ENCODE data around the gene FADS2. TPM values are rescaled to one million over a fixed set of nuclear protein-coding genes. Genes with fewer than 3 reads are reported as not detected.

Gene FADS2
- total and polyA plus RNA-seq, 9 of the 15 experiments (the other 6 are each of a cell fraction or from before 2014, with no cell fraction given) = 2.9 to 42.8 (median 16.2) TPM

GRCh38 chr11:61800331-61801281, 27.5 kb upstream of the FADS2 start (continued):
- no peak for TF ChIP-seq ARID4B (CRISPR knock-in tag; IDR thresholded peaks at IDR 0.05)
- TF ChIP-seq GATA2 (CRISPR knock-in tag; IDR thresholded peaks at IDR 0.05) = peak; percentile 82
- TF ChIP-seq CC2D1A (IDR thresholded peaks at IDR 0.05) = peak; percentile 55; the same call in 1 of the 2 replicates
- TF ChIP-seq EHMT2 (IDR thresholded peaks at IDR 0.05) = peak; percentile 20; the same call in 1 of the 2 replicates
- TF ChIP-seq KDM1A (IDR thresholded peaks at IDR 0.05) = peak; percentile 85 to 88
- TF ChIP-seq USF2 (CRISPR knock-in tag; IDR thresholded peaks at IDR 0.05) = no peak
- TF ChIP-seq NCOA1 (IDR thresholded peaks at IDR 0.05; ENCODE audit: low read depth) = 0 out of 2 replicates have a peak, but pooled peaks have one; percentile 8
- no peak for TF ChIP-seq NFATC3 (IDR thresholded peaks at IDR 0.05)
- TF ChIP-seq DDX20 (tag; IDR thresholded peaks at IDR 0.05; ENCODE audit: low read depth) = no peak
- no peak for TF ChIP-seq DIDO1 (tag; IDR thresholded peaks at IDR 0.05; ENCODE audit: low read depth)
- no peak for TF ChIP-seq ZNF316 (IDR thresholded peaks at IDR 0.05)
- peak; percentile 97 for TF ChIP-seq FOSL1 (tag; conservative IDR thresholded peaks at IDR 0.05)
- no peak for TF ChIP-seq ZFX (CRISPR knock-in tag; IDR thresholded peaks at IDR 0.05)
- TF ChIP-seq NEUROD1 (IDR thresholded peaks at IDR 0.05; ENCODE audit: borderline replicate concordance, low read depth, low read length, partially characterized antibody) = peak; percentile 84
- no peak for TF ChIP-seq CEBPG (CRISPR knock-in tag; IDR thresholded peaks at IDR 0.05)
- TF ChIP-seq CEBPG (tag; conservative IDR thresholded peaks at IDR 0.05 in 1 of 2, IDR thresholded peaks at IDR 0.05 in 1 of 2) = no peak
- TF ChIP-seq DPF2 (IDR thresholded peaks at IDR 0.05) = peak; percentile 98
- TF ChIP-seq ZBTB1 (CRISPR knock-in tag; IDR thresholded peaks at IDR 0.05; ENCODE audit: borderline replicate concordance, low read depth) = no peak
- TF ChIP-seq HES1 (IDR thresholded peaks at IDR 0.05; ENCODE audit: low read depth) = 0 out of 2 replicates have a peak, but pooled peaks have one; percentile 40
- TF ChIP-seq RBM15 (IDR thresholded peaks at IDR 0.05; ENCODE audit: insufficient read depth, low read length) = no peak
- TF ChIP-seq, protein P1, sequence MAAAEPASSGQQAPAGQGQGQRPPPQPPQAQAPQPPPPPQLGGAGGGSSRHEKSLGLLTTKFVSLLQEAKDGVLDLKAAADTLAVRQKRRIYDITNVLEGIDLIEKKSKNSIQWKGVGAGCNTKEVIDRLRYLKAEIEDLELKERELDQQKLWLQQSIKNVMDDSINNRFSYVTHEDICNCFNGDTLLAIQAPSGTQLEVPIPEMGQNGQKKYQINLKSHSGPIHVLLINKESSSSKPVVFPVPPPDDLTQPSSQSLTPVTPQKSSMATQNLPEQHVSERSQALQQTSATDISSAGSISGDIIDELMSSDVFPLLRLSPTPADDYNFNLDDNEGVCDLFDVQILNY (CRISPR knock-in tag; IDR thresholded peaks at IDR 0.05) = no peak
